GM18861 (cell line): ENCODE measurements around the gene ATXN1.
"Not testable (repeated sequence)": the region's sequence is repeated elsewhere in the genome, so short reads cannot be mapped to it uniquely, and the experiment has no call there.

ENCODE experiments used
- ATAC-seq: cut with Tn5 transposase; IDR thresholded peaks from one replicate; pipeline ENCODE4 v1.9.1; 2021; ENCODE audit not compliant: unreplicated experiment

Gene ATXN1

DNA sequence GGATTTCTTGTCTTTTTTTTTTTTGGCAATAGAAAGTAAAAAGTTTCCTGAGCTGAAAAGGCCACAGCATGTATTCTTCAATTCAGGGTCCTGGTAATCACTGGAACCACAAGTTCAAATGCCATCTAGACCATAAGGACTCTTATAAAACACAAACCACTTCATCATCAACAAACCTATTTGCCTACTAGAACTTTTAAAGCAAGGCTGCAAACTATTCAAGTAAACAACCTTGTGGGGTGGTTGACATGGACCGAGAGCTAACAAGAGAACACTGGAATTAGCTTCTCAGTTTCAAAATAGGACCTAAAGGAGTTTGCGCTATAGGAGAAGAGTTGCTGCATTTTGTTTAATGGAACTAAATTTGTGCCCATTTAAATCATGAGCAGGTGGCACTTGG lies 215.9 kb downstream of the ATXN1 start:
- no peak for ATAC-seq

DNA sequence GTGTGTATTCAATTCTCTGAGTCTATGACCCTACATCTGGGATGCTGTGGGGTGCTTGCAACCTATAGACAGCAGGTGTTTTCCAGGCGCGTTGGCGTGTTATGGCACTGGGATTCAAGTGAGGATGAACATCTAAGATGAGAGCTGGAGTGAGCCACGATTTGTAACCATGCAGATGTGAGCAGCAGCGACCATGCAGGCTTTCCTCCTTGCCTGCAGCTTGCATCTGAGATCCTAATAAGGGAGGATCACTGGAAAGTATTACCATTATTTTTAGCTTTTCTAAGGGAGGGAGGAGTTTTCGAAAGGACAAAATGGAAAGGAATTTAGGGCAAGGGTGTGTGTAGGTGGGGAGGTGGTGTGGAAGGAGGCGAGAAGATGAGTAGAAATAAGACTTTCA lies 216.7 kb downstream of the ATXN1 start:
- no peak for ATAC-seq

DNA sequence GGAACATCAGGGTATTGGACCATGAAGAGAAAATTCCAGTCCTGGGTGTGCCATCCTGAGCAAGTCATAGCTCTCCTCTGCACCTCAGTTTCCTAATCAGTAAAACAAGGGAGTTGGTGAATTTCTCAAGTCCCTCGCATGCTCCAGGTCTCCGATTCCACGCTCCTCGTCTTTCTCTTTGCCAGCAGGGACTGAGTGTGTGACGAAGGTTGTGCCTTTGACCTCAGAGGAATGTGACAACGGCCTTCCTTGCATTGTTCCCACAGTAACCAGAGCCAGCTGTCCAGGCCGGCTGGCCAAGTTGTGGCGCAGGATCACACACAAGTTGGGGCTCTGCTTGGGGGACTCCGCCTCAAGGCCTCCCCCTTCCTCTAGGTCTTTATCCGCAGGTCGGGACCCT lies 217.3 kb downstream of the ATXN1 start:
- ATAC-seq: no peak

DNA sequence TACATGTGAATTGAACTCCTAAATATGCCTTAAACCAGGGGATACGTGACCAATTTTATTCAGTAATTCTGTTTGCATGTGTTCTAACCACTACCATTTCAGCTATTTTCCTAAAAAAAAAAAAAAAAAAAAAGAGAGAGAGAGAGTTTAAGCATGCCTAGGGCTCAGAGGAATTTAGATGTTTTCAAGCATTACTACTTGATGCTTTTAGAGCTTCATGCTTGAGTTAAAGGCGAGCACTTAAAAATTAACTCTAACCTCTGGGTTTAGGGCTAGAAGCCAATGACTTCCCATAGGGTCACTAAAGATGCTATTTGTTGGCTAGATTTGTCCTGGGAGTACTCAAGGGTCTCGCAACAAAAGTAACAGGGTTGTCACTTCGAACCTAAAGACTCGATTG lies 217.7 kb downstream of the ATXN1 start:
- no peak for ATAC-seq

DNA sequence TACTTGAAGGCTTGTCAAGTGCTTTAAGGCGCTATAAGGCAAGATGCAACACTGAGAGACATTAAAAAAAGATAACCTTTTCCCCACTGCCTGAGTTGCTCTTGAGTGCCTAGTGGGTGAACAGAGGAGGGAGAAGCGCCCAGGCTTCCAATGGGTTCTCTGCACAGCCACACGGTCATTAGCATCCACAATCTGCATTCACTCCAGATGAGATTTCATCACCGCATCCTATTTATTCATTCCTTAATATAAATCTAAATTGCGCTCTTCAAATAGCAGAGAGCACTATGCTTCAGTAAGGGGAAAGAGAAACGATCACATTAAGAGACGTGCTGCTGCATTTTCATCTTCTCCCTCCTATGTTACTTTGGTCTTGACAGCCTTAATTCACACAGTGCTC lies 219.2 kb downstream of the ATXN1 start:
- no peak for ATAC-seq

DNA sequence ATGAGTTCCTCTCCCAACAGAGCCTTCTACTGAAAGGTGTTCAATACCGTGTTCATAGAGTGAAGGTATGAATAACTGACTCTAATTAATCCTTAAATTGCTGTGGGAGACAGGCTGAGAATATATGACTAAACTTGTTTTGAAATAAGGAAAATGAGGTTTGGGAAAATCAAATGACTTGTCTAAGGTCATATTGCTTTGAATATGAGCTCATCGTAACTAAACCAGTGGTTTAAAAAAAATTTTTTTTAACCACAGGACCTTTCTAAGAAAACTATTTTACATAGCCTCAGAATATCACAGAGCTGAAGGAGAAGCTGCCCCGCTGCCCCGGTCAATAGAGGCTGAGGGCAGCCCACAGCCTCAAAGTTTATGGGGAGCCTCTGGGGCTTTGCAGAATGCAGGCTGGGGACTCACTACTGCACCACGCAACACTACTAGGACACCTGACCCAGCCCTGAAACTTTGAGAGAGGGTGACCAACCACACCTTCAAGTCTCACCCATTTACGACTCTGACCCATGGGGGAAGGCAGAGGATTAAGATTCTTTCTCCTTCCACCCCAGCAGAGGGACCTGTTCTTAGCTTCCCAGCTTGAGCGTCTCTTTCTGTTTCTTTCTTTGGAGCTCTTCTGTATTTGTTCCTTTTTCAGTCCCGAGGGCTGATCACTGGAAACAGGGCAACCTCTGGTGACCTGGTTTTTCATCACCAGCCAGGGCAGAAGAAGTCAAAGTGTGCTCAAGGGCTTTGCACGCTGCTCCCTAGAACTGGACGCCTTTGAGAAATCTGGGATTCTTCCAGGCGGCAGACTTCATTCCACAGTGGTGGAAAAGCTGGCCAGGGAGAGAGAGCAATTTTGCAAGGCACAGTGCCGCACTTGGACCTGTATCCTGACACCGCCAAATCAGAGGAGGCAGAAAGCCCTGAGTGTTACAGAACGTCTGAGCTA lies 220.2 kb downstream of the ATXN1 start:
- no peak for ATAC-seq

DNA sequence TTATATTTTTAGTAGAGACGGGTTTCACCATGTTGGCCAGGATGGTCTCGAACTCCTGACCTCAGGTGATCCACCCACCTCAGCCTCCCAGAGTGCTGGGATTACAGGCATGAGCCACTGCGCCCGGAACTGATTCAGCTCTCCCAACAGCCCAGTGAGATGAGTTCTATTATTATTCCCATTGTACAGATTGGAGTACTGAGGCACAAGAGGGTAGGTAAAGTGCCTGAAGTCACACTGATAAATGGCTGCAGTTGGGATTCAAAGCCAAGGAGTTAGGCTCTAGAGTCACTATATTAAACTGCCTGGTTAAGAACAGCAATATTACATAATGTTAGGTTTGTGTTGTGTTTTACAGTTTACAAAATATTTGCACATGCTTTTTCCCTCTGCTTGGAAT lies 220.9 kb downstream of the ATXN1 start:
- ATAC-seq: not testable (repeated sequence)

DNA sequence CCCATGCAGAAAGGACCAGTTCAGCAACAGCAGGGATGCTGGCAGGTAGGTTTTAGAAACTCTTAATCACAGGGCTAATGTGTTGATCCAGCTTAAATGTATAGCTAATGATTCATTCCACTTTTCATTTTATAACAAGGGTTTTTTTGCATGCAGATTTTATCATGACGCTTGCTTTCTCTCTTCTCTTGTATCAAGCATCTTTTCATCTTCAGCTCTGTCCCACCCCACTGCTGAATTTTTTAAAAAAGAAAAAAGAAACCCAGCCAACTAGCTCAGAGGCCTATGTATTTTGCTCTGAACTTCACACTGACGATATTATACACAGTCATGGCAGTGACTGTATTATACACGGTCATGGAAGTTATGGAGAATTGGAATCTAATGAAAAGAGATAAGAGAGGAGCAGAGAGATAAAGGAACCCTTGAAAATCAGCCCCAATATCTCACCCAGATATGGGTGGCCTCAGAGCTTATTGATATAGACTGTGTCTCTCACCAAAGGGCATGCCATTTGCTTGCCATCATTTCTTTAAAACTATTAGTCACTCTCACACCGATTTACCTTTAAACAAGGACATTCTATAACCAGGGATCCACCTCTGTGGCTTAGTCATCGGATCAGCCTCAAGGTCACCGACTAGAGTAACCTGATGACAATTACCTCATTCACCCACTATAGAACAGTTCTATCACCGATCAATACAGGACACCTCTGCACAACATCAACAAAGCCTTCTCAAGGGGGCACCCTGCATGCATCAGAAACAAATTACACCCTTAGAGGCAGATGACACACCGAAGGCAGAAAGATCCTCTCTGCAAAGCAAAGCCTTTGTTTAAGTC lies 222.0 kb downstream of the ATXN1 start:
- no peak for ATAC-seq

DNA sequence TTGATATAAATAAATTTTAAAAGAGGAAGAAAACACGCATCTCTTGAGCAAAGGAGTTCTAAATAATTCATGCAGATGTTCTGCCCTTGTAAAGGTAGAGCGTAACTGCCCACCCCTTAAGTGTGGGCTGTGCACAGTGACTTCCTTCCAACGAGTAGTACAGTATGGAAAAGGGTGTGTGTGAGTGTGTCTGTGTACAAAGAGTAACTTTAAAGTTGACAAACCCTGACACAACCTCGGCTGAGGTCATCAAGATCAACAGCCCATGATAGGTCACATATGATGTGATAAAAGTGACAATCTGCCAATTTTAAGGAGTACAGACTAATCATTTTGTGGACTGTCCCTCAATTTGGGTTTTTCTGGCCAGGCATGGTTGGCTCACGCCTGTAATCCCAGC lies 225.7 kb downstream of the ATXN1 start:
- no peak for ATAC-seq

DNA sequence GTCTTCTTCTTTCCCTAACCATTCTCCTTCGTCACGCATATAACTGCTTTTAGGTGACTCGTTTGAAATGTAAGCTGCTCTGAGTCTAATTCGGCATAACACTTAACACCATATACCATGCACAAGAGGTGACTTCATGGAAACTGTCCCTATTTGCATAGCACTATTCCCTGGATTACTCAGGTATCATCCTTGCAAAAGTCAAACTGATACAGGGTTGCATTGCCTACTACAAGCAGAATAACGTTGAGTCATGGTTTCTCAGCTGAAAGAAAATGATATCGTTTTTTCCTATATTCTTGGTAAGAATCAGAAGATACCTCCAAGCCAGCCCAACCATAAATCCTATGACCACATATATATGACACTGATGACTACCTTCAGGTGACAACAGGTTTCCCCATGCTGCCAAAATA lies 227.5 kb downstream of the ATXN1 start:
- ATAC-seq: no peak

DNA sequence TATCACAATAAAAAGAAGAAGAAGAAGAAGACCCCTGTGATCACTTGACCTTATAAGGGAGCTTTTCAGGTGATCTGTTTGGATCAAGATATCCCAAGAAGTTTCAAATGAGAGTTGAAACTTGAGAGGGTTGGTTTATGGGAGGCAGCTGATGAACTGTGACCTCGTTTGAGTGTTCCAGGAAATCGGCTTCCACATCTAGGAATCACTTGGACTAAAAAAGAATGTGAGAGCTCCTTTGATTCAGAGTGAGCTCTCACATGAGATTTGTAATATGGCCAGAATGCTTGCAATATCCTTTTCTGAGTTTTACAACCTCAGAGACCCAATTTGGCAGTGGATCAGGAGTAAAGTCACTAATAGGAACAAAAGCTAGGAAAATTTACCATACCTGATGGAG lies 228.1 kb downstream of the ATXN1 start:
- ATAC-seq: no peak

DNA sequence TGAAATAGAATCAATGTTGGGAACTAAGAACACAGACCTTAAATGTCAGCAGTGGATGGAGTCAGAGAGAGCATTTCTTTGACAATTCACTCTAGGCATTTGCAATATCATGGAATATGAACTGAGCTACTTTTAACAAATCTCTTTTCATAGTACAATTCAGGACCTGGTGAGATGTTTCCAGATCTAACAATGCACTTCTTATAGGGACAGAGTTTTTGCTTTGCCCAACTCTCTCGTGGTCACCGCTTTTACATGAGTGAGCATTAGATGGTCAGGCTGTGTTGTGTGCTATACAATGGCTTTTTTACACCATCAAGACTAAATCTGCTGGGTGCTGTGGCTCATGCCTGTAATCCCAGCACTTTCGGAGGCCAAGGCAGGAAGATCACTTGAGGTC lies 233.6 kb downstream of the ATXN1 start:
- ATAC-seq: no peak

DNA sequence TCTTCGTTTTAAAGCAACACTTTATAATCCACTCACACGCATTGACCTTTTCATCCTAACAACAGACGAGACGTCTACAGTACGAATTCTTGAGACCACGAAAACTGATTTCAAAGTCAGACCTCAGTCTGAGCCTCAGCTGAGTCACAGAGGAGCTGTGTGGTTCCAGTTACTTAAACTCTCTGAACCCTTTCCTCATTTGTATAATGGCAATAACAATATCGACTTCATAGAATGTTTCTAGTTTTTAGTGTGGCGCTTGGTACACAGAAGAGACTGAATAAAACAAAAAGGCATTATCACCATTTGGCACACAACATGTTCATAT lies 236.9 kb downstream of the ATXN1 start:
- no peak for ATAC-seq

DNA sequence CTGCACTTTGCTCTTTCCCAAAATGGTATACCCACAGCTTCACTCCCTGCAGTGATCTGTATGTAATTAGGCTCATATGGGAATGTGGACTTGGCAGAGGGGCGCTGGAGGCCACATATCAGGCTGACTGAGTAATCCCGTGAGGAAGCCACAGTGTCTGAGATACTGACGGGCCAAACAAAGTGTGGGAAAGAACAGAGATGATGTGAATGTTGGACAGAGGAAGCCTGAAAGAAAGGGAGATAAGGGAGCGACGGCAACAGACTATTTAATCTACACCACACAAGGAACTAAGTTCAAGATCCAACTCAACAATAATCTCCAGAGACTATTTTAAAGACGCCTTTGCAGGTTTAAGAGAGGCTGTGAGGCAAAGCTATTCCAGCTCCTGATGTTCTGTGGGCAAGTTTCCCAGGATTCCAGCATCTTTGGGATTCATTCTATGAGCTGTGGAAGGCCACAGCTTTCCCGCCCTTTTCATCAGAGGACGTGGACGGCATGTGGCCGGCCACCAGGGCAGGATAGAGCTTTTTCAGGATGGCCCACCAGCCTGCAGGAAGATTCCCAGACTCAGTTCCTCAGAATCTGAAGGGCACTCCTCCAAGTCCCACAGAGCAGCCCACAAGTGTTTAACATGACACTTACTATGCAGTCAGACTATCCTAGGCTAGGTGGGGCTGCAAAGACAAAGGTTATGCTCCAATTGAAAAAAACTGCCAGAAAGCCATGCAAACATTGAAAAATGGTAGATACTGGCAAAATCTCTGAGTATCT lies 237.5 kb downstream of the ATXN1 start:
- ATAC-seq: no peak

DNA sequence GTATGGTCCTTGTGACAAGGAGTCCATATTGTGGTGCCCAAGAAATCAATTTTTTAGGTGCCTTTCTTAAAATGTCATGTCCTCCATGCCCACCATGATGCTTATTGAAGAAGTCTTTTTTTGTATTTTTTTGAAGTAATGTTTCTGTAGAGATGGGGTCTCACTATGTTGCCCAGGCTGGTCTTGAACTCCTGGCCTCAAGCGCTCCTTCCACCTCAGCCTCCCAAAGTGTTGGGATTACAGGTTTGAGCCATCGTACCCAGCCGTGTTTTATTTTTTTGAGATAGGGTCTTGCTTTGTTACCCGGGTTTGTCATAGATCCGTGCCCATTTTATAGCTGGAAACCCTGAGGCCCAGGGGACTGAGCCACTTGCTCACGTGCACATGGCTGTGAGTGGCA lies 238.3 kb downstream of the ATXN1 start:
- no peak for ATAC-seq

DNA sequence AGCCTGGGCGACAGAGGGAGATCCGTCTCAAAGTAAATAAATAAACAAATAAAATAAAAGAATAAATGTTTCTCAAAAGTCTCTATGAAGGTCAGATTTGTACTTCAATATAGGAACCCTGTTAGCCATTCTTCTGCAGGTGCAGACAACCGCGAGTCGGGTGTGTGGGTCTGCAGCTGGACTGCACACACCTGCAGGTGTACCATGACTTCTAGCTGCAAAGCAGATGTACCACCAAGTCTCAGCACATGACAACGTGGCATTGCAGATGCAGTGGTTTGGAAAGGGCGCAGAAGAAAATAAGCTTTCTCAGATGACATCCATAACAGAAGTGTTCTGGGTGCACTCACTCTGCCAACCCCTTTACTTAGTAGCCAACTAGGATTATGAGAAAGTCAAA lies 239.7 kb downstream of the ATXN1 start:
- no peak for ATAC-seq

DNA sequence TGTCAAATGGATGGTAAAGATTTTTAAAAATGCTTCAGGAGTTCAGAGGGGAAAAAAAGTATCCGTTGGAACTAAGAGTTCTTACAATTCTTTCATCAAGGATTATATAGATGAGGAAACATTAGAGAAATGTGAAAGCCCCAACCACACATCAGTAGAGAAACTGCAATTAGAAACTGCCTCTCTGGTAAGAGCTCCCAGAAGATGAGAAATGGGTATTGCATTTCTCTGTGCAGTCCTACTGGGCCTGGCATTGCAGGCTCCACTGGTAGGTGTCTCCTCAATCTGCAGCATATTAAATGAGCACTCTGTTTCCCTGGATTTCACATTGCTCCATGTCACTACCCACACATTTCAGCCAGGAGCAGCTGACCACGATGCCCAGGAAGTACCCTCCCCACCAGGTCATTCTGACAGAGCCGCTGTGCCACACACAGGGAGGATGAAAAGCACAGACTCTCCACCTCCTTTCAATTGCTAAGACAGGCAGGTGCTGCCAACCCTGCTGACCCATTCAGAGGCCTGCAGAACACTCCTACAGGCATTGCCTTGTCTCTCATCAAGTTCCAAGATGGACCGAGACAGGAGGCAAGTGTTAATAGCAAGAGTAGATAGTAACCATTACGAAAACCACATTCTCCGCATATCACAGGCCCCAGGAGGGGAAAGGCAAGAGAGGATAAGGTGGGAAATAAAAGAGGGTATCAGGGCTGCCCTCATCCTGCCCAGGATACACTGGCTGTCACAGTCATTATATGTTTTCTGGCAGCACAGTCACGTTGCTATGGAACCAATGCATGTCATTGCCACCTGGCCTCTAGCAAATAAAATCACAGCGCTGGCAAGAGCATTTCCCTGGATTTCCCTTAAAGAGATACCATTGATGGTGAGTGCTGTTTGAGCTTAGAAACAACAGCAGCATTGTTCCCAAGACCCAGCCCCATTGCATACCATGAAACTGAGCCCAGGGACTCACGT lies 241.7 kb downstream of the ATXN1 start:
- no peak for ATAC-seq

DNA sequence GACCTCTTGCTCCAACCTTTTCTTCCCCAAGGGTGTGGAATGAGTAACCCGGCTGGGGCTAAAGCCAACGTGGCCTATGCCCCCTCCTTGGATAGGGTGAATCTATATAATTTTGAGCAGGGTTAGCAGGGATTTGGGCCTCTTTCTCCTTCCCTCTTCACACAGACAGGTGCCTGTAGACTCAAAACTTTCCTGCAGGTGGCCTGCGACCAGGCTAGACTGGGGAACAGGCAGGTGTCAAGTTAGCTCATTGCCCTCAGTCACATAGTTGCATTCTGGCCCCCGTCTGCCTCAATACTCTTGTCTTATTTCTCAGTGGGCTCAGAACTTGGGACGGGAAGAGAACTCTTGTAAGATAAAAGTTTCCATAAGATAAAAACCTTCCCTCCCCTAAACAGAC lies 243.0 kb downstream of the ATXN1 start:
- ATAC-seq: no peak

DNA sequence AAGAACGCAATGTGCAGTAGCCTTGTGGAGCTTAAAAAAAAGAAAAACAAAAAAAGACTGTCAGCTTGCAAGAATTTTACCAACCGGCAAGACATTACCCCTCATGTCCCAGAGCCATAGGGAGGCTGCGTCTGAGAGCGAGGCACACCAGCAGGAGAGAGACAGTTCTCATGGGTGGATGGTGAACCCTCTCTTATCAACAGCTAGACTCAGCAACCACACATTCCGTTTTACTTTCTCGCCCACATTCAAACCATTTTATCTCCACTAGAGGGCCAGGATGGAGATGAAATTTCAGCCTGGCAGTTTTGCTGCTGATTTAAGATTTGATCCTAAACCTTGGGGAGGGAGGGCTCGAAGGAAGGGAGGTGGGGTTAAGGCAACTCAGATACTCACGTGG lies 247.0 kb downstream of the ATXN1 start:
- ATAC-seq: no peak

DNA sequence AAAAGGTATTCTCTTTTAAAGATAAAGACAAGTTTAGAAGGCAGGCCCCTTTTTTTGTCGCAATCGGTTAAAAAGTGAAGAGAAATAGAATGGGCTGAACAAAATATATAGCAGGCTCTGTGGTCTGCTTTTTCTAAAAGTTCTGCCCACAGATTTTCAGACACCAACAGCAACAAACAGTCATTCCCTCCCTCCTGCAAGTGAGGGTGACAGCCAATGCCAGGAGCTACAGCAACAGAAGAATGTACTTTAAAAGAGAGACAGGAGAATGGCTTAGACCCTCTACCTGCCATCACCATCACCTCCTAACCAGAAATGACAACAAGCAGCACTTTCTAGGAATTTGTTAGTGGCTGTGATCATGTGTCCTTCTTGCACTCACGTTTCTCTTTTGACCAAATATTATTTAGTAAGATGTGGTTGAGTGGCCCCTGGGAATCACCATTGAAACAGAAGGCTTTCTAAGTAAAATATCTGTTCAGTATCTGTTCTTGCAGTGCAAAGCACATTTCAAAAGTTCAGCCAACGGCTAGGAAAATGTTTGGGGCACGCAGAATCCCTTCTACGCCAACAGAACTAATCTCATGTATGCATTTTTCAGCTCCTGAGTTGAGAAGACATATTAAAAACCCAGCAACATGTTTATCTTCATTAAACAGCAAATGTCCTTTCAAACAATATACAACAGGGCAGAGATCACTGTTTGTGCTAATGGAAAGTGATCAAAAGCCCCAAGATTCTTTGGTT lies 248.5 kb downstream of the ATXN1 start:
- ATAC-seq: no peak
